ENCODE measurements around the gene ZFYVE9.

Gene ZFYVE9

GRCh38 chr1:52393174-52393573 lies 251.3 kb downstream of the ZFYVE9 start:
- H3K9me3 ChIP-seq, result no peaks in the 10 kb centered on the region

More at GRCh38 chr1:52393174-52393573, 251.3 kb downstream of the ZFYVE9 start:
- no peak overlapping the region for H3K4me3 ChIP-seq
- no peak for DNase-seq (ENCODE audit: low spot score in 2 of 2)
- in situ Hi-C loops (cut with MboI; ENCODE audit: low sequenced_read_pairs), result no loop called here
- peaks cover 84% of the 10 kb centered on the region for H3K36me3 ChIP-seq (replicated peaks)
- H3K27me3 ChIP-seq (ENCODE audit: low read depth), result no peaks in the 10 kb centered on the region
- H3K4me1 ChIP-seq, result no peaks in the 10 kb centered on the region

Measured in HAP-1 (cell line).